Erythroblast (primary cell): Measurements from ENCODE around the gene ARHGAP28.

ENCODE experiments used
- DNase-seq, 2 experiments: peaks; one replicate each; lab custom pipeline; 2025; lab: John Stamatoyannopoulos, UW
- GATA1 ChIP-seq: IDR thresholded peaks from 2 replicates; pipeline ENCODE4 v1.6.1; 2011; ENCODE audit warnings: low read depth, mild to moderate bottlenecking, control low read depth, low read length, moderate library complexity
- POLR2A ChIP-seq: IDR thresholded peaks from 2 replicates; pipeline ENCODE4 v1.6.1; 2011; ENCODE audit warnings: mild to moderate bottlenecking, low read length

ARHGAP28 gene, protein sequence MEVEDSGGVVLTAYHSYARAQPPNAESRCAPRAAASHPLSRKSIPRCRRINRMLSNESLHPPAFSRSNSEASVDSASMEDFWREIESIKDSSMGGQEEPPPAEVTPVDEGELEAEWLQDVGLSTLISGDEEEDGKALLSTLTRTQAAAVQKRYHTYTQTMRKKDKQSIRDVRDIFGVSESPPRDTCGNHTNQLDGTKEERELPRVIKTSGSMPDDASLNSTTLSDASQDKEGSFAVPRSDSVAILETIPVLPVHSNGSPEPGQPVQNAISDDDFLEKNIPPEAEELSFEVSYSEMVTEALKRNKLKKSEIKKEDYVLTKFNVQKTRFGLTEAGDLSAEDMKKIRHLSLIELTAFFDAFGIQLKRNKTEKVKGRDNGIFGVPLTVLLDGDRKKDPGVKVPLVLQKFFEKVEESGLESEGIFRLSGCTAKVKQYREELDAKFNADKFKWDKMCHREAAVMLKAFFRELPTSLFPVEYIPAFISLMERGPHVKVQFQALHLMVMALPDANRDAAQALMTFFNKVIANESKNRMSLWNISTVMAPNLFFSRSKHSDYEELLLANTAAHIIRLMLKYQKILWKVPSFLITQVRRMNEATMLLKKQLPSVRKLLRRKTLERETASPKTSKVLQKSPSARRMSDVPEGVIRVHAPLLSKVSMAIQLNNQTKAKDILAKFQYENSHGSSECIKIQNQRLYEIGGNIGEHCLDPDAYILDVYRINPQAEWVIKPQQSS

DNA sequence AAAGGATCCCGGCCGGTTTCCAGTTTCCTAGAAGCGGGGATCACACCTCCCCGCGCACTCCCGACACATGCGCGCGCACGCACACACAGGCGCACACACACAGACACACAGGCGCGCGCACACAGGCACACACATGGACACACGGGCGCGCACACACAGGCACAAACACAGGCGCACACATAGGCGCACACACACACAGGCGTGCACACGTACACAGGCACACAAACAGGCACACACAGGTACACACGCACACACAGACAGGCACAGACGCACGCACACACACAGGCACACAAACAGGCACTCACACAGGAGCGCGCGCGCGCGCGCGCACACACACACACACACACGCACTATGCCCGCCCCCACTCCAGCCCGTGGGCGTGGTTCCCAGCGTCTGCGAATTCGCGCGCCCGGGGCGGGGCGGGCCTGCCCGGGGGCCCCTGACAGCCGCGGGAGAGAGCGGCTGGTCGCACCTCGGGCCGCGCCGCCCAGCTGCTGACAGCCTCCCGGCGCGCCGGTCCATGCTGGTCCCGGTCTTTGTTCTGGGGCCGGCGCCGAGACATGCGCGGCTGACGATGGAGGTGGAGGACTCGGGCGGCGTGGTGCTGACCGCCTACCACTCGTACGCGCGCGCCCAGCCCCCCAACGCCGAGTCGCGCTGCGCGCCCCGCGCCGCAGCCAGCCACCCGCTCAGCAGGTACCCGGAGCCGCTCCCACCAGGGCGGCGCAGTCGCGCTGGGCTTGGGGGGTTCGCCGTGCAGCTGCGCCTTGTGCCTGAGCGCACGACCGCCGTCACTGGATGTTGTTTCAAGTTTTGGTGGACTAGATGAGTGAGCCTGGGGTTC, at the start of gene ARHGAP28:
Gene ARHGAP28, plus strand, starts transcription at position 470 of the 845 bp plus-strand sequence. Its CDS starts 106 bp downstream, at position 576.
- peak; percentile 70 to 78 for DNase-seq
- TF ChIP-seq GATA1 (no peak), POLR2A (no peak)

DNA sequence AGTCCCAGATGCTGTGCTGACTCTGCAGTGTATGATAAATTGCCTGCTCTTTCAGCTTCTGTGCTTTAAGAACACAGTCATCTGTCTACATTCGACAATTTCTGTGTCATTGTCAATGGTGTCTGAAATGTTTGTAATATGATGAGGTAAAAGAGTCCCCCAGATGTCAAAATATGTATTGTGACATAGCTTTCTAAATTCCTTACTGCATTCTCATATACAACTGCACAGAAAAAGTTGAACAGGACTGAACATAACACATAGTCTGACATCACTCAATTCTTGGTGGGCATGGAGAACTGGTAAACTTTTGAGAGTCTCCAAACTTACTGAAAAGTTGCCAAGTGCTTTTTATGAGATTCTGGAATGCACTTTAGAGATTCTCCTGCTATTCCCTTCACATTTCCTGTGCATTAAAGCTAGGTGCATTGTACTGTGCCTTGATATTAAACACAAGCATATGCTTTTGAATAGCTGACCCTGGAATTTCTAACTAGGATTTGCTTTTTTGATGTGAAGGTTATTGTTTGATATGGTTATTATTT, 48.1 kb upstream of the ARHGAP28 start:
- no peak for TF ChIP-seq GATA1
- TF ChIP-seq POLR2A, result no peak
- no peak for DNase-seq

DNA sequence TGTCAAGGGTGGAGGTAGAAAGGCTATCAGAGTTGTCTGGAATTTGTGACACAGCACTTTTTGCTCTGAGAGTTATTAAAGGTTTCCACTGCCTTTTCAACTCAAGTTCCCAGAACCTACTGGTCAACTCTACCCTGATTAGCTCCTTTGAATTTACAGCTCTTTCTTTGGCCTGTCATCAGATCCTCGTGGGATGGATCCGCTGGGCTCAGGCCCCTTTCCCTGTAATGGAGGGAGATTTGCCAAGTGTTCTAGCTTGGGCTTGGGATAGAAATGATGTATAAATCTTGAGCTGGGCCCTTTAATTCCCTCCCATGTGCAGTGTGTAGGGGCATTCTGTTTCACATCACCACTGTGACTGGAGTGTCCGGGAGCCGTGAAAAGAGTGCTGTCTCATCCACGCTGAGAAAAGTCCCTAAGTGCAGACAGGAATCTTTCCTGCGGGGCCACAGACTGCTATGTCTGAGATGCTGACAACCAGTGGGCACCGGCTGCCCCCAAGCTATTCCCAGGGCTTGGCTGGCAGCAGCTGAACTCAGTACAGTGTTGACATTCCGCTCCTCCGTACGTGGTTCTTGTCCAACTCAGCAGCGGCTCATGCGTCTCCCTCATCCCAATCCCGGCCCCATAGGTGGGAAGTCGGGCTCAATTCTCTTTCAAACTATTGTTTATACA, 46.9 kb upstream of the ARHGAP28 start:
- TF ChIP-seq POLR2A (no peak), GATA1 (no peak)
- no peak for DNase-seq

DNA sequence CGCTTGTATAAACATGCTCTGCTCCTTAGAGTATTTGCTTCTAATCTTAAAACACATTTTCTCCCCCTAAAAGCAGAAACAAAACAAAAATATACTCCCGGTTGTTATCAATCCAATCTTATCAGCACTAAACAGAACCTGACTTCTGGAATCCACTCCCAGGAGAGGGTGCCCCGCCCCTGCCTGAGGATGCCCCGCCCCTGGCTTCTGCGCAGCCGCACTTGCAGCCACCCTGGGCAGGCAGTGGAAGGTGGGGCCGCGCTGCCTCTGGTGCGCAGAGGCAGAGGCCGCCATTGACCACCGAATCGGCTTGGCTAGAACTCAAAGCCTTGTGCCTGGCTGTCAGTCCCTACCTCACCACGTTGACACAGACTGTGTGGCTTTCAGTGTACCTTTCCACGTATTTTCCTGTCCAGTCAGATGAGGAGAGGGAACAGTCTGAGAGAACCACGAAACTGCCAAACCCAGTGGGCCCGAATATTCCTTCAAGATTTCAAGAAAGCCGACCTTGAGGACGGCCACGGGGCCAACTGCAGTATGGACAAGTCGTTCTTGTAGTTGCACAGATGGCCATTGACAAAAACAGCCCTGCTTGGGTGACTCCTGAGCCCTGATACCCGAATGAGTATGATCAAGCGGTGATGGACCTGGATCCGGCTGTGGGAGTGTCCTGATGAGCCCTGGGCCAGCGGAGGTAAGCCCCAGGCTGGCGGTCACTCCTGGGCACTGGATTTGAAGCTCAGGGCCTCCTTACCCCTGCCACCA, 46.2 kb upstream of the ARHGAP28 start:
- TF ChIP-seq POLR2A (no peak), GATA1 (no peak)
- peak; percentile 14 to 28 for DNase-seq

DNA sequence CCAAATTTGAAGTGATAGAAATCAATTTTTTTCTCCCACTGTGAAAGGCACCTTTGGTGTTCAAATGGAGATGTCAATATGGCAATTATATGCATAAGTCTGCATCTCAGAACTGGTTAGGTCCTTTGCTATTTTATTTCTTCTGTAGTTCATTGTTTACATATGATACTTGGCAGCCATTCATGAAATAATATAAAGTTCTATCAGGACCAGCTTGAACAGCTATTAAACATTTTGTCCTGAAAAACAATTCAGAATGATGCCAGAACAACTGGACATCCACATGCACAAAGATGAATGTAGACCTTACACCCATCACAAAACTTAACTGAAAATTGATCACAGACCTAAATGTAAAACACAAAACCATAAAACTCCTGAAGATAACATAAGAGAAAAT, 41.8 kb upstream of the ARHGAP28 start:
- no peak for DNase-seq
- TF ChIP-seq GATA1 (no peak), POLR2A (no peak)

DNA sequence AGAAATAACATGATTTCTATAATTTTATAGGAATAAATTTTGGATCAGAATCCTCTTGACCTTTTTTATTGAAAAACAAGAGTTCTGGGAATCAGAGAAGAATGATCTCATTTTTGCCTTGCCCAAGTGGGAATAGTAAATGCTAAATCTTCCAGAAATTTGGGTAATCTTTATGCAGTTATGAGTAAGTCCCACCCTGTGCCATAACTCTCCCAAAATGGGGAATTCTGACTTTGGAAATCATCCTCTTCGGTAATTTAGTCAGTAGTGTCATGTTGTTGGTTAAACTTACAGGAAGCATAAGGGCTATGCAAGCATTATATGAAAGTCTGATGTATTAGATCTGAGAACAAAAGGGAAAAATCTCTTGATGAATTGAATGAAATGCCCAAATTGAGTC, 20.6 kb upstream of the ARHGAP28 start:
- no peak for DNase-seq
- TF ChIP-seq POLR2A (no peak), GATA1 (no peak)

DNA sequence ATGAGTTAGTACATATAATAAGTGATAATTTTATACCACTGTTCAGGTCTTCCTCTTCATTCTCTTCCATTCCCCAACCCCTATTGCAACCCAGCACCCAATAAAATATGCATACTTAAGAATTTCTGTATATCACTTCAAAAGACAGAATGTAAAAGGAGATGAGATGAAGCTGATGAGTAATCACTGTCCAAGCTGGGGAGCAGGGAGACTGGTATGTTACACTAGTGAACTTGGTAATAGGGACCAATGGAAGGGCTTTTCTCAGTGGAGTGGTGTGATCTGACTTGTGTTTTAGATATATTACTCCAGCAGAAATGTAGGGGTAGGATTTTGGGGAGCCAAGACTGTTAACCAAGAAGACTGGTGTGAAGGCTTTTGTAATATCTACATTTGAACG, 18.0 kb upstream of the ARHGAP28 start:
- DNase-seq, result no peak
- no peak for TF ChIP-seq GATA1
- no peak for TF ChIP-seq POLR2A

DNA sequence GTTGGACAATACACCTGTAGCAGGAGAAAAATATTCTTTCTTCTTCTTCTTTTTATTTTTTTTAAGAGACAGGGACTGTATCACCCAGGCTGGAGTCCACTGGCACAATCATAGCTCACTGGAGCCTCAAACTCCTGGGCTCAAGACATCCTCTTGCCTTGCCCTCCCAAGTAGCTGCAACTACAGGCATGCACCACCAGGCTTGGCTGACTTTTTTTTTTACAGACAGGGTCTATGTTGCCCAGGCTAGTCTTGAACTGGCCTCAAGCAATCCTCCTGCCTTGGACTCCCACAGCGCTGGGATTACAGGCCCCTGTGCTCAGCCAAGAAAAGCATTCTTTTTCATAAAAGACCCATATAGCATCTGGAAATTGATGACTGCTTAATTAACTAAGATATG, 17.1 kb upstream of the ARHGAP28 start:
- TF ChIP-seq GATA1 (no peak), POLR2A (no peak)
- no peak for DNase-seq

DNA sequence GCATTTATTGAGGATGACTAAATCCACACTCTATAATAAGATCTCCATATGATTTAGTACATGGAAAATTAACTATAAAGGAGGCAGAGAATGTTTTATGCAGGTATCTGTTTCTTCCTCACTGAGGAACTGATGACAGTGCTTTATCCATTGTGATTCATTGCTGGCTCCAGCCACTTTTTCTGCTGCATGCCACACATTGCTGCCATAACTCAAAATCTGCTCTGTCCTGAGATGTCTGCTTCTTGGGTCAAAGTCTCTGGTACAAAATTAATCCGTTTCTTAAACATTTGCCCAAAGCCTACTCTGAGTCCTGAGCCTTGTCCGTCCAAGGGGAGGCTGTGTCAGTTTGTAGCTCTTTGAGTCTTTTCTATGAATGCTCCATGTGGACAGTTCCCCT, 15.5 kb upstream of the ARHGAP28 start:
- DNase-seq, result no peak
- TF ChIP-seq GATA1 (no peak), POLR2A (no peak)

DNA sequence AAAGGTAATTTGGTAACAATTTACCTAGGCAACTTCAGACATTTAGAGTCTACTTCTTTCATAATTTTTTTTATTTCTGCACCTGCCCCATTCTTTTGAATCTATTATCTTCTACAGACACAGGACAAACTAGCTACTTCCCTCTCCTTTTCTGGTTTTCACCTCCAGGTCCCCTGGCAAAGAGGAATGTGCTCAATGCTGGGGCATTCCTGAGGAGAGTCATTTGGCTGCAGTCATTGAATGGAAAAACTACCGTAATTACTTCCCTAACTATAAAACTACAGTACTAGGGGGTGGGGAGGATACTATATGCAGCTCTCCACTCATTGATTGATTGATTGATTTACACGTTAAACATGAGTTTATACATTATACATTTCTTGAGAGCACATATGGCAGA, 11.2 kb upstream of the ARHGAP28 start:
- DNase-seq, result no peak

DNA sequence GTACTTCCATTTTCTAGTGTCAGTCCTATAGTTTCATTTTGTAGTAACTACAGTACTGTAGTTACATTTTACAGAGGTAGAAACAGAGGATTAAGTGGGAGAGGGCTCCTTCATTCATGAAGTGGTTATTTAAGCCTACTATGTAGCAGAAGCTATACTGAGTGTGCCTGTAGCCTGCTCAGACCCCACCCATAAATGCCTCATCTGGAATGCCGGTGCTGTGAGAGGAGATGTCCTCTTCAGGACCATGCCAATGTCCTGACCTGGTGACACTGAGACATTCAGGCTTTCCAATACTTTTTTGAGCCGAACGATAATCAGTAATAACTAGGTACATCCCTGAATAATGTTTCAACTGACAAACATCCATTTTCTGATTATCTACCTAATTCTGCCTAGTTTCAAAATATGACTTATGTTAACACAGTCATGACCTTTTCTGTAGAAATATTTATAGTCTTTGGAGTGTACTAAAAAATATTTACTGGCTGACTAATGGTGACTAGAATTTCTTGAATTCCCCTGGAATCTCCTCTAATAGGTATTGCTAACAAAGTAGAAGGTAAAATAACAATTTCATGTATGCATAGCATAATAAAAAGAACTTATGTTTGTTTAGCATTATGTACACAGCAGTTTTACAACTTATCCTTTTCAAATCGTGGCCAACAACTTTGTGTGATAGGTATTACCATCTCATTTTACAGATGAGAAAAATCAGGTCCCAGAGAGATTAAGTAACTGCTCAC, 10.2 kb upstream of the ARHGAP28 start:
- TF ChIP-seq GATA1 (no peak), POLR2A (no peak)
- no peak for DNase-seq

More for the DNA sequence above, 11.2 kb upstream of the ARHGAP28 start:
- TF ChIP-seq GATA1, result no peak
- TF ChIP-seq POLR2A, result no peak
